HUDEP-2 (cell line): ENCODE data around the gene R3HDM2.
"Not testable (repeated sequence)": the region's sequence is repeated elsewhere in the genome, so short reads cannot be mapped to it uniquely, and the experiment has no call there.

Experiments used
- DNase-seq, 76 experiments: peaks; one replicate each; lab custom pipeline; 2025; ENCODE audit not compliant: unreplicated experiment in 76 of 76; lab: John Stamatoyannopoulos, UW

The R3HDM2 gene

GRCh38 chr12:57386187-57386720 is 44.6 kb downstream of the R3HDM2 start:
- no peak for DNase-seq

- no peak for DNase-seq
Observed at GRCh38 chr12:57385586-57385985, 45.3 kb downstream of the R3HDM2 start.

GRCh38 chr12:57384478-57384877 is 46.4 kb downstream of the R3HDM2 start:
- DNase-seq = no peak

DNA sequence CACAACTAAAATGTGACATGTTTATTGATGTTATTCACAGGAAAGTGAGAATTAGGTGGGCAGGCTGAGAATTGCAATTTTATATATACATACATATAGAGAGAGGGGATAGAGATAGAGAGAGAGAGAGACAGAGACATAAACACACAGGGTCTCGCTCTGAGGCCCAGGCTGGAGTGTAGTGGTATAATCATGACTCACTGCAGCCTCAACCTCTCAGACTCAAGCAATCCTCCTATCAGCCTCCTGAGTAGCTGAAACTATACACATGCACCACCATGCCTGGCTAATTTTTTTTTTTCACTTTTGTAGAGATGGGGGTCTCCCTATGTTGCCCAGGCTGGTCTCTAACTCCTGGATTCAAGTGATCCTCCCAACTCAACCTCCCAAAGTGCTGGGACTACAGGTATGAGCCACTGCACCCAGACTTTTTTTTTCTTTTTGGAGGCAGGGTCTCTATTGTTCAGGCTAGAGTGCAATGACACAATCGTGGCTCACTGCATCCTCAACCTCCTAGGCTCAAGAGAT is 49.1 kb downstream of the R3HDM2 start:
- DNase-seq = no peak

DNA sequence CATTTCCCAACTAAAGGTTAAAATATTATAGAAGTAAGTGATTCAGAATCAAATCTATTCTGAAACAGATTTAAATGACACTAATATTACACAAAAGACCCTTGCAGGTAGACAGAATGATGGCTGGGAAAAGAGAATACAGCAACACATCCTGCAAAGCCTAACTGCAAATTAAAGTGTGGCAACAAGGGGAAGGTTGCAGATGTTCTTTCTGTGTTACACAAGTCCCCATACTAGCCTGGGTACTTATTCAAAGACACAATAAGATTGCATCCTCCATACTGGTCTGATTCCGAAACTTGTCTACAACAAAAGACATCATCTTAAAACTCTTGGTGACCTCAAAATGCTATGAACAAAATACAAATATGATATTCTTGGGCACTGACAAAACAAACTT is 50.5 kb downstream of the R3HDM2 start:
- DNase-seq = no peak

GRCh38 chr12:57377103-57377840 is 53.6 kb downstream of the R3HDM2 start:
- DNase-seq = peak in 66 of 76 experiments; percentile 3 to 90 (median 56)

DNA sequence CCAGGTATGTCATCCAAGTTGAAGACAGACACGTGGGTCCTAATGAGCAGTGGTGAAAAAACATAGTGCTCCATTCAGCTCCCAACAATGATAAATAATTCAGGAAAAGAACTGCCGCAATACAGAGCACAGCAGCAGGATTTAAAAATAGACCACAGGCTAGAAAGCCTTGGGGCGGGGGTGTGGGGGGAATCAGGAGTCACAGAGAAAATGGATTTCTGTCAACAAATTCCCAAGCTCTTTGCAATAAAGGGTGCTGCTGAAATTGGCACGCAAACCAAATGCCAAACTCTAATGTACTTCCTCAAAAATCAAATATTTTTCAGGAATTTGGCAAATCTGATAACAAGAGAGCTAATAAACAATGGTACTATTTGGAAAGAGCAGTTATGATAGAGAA is 58.6 kb downstream of the R3HDM2 start:
- DNase-seq = no peak

DNA sequence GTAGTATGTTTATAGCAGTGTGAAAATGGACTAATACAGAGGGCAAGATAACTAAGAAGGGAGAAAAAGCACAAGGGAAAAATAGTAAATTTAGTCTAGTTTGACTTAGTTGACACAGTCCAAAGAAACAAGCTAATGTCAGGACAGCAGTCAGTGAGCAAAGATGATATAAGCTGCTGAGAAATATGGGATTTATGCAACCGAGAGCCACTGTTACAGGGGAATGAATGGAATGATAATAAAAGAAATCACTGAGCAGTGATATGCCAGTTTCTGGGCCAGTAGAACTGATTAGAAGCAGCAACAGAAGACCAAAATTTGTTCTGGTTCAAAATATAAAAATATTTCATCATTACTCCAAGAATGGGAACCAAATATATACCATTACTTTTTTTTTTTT is 60.1 kb downstream of the R3HDM2 start:
- no peak for DNase-seq

DNA sequence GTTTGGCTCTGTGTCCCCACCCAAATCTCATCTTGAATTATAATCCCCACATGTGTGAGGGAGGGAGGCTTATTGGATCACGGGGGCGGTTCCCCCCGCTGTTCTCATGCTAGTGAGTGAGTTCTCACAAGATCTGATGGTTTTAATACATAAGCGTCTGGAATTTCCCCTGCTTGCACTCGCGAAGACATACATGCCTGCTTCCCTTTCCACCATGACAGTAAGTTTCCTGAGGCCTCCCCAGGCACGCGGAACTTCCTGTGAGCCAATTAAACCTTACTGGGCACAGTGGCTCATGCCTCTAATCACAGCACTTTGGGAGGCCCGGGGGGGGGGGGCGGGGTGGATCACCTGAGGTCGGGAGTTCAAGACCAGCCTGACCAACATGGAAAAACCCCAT is 60.8 kb downstream of the R3HDM2 start:
- no peak for DNase-seq

- DNase-seq = no peak
Observed at GRCh38 chr12:57369202-57369601, 61.6 kb downstream of the R3HDM2 start.

- no peak for DNase-seq
Observed at GRCh38 chr12:57368349-57369095, 62.3 kb downstream of the R3HDM2 start.

DNA sequence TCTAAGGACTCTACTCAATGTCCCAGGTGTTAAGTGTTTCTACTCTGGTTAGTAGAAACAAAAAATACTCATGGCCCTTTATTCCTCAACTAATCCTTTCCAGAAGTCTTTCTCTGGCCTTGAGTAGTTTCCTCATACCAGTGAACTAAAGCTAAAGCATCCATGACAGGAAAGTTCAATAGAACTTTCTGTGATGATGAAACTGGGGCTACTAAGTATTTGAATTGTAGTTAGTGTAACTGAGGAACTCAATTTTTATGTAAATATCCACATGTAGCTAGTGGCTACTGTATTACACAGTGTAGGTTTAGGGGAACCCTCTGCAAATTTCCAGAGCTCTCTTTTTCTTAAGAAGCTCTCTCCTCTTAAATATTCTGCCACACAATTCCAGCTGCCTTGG is 63.7 kb downstream of the R3HDM2 start:
- DNase-seq = no peak

GRCh38 chr12:57366315-57366714 is 64.5 kb downstream of the R3HDM2 start:
- DNase-seq = no peak

DNA sequence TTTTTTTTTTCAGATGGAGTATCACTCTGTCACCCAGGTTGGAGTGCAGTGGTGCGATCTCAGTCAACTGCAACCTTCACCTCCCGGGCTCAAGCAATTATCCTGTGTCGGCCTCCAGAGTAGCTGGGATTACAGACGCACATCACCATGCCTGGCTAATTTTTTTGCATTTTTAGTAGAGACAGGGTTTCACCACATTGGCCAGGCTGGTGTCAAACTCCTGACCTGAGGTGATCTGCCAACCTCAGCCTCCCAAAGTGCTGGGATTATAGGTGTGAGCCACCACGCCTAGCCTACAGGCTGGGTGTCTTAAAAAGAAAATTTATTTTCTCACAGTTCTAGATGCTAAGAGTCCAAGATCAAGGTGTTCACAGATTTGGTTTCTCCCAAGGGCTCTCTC is 66.7 kb downstream of the R3HDM2 start:
- DNase-seq = not testable (repeated sequence)

- no peak for DNase-seq
Observed at GRCh38 chr12:57360468-57360867, 70.4 kb downstream of the R3HDM2 start.

DNA sequence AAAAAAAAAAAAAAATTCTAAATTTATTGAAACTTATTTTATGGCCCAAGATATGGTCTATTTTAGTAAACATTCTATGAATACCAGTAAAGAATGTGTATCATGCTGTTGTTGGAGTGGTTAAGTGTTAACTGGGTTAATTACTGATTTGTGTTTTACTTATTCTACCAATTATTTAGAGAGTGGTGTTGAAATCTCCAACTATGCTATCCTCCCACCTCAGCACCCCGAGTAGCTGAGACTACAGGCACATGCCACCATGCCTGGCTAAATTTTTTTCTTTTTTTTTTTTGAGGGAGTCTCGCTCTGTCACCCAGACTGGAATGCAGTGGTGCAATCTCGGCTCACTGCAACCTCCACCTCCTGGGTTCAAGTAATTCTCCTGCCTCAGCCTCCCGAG is 72.2 kb downstream of the R3HDM2 start:
- DNase-seq = no peak

DNA sequence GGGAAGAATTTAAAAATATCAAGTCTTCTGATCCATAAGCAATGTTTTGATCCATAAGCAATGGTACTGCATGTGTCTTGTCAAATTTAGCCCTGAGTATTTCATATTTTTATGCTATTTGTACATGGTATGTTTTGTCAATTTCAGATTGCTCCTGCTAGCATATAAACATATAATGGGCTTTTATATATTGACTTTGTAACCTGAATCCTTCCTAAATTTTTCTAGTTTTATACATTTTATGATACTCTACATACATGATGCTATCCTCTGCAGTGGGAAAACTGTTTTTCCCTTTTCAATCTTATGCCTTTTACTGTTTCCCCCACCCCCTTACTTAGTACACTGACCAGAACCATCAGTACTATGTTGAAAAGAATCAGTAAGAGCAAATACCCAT is 75.1 kb downstream of the R3HDM2 start:
- DNase-seq = no peak

DNA sequence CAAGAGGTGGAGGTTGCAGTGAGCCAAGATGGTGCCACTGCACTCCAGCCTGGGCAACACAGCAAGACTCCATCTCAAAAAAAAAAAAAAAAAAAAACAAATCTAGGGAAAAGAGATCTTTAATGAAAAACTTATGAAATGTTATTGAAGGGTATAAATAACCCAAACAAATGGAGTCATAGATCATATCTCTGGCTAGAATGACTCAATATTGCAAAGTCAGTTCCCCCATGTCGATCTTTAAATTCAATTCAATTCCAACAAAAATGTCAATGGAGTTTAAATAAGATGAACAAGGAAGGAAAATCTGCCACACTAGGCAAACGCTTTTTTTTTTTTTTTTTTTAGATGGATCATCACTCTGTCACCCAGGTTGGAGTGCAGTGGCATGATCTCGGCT is 78.7 kb downstream of the R3HDM2 start:
- no peak for DNase-seq

DNA sequence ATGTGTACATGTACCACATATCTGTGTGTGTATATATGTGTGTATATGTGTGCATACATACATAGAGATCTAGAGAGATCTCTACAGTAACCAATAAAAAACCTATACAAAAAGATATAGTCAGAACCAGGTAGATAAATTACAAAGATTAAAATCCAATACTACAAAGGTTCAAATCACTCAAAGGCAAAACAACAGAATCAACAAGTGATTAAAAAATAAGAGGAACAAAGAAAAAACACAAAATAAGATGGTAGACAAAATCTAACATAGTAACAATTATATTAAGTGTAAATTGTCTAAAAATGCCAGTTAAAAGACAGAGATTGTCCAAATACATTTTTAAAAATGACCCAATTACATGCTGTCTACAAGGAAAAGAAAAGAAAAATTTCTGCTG is 83.6 kb downstream of the R3HDM2 start:
- DNase-seq = no peak

GRCh38 chr12:57343703-57344378 is 87.0 kb downstream of the R3HDM2 start:
- no peak for DNase-seq

- peak in 75 of 76 experiments; percentile 10 to 91 (median 79) for DNase-seq
Observed at GRCh38 chr12:57342207-57342691, 88.6 kb downstream of the R3HDM2 start.
